IMR-90 (cell line): ENCODE measurements around the gene UBXN11. TPM values are rescaled to one million over a fixed set of nuclear protein-coding genes. Genes with fewer than 3 reads are reported as not detected.
A peak's percentile ranks its signal among the peaks of the same experiment; 100 is the strongest.

ENCODE experiments used
- ATAC-seq: fragments of 200-7000 bp; cut with Tn5 transposase; 2 replicates; pipeline ENCODE4 v1.9.1; 2020; ENCODE audit warnings: low read depth, mild to moderate bottlenecking, moderate library complexity
- BruUV-seq: library from RNA; stranded (reverse); fragments of 400-500 nt; replicated peaks from 2 replicates; lab custom pipeline; 2021; lab: Mats Ljungman, UMichigan
- CTCF ChIA-PET: fragments of 300-600 bp; formaldehyde crosslinking; extraction: SDS; loops from one replicate; lab custom pipeline; 2021; ENCODE audit warnings: antibody characterized with exemption; lab: Yijun Ruan, JAX
- POLR2A ChIA-PET: fragments of 300-600 bp; sonication (Branson Sonifier 250); formaldehyde crosslinking; loops from one replicate; lab custom pipeline; 2022; ENCODE audit warnings: antibody characterized with exemption; ENCODE audit not compliant: unreplicated experiment; lab: Charles Lee
- DNase-seq: peaks from one replicate; pipeline ENCODE4 v3.0.0; 2013
- H2AFZ ChIP-seq: replicated peaks from 2 replicates; pipeline ENCODE3; 2013; ENCODE audit warnings: low read length, mild to moderate bottlenecking; ENCODE audit not compliant: poor library complexity
- H2AK5ac ChIP-seq: 2 replicates; pipeline ENCODE4 v1.6.1; 2013; ENCODE audit warnings: low read depth, low read length, inconsistent platforms
- H2AK9ac ChIP-seq: replicated peaks from 2 replicates; pipeline ENCODE3; 2013; ENCODE audit warnings: mild to moderate bottlenecking, low read depth, low read length, moderate library complexity; ENCODE audit not compliant: poor library complexity
- H2BK120ac ChIP-seq: 2 replicates; pipeline ENCODE4 v1.6.1; 2013; ENCODE audit warnings: low read depth, low read length, inconsistent platforms
- H2BK15ac ChIP-seq: 3 replicates; pipeline ENCODE4 v1.6.1; 2013; ENCODE audit warnings: low read depth, low read length, inconsistent platforms
- H2BK20ac ChIP-seq: 2 replicates; pipeline ENCODE4 v1.6.1; 2013; ENCODE audit warnings: low read depth, mild to moderate bottlenecking, inconsistent platforms, low read length, moderate library complexity
- H2BK5ac ChIP-seq: 2 replicates; pipeline ENCODE4 v1.6.1; 2013; ENCODE audit warnings: mild to moderate bottlenecking, low read depth, low read length, inconsistent platforms; ENCODE audit not compliant: poor library complexity, severe bottlenecking
- H3K14ac ChIP-seq: replicated peaks from 2 replicates; pipeline ENCODE4 v1.6.1; 2013; ENCODE audit warnings: low read depth, low read length, inconsistent platforms
- H3K18ac ChIP-seq: 2 replicates; pipeline ENCODE4 v1.6.1; 2013; ENCODE audit warnings: low read depth, low read length, control low read depth
- H3K23ac ChIP-seq: 2 replicates; pipeline ENCODE4 v1.6.1; 2013; ENCODE audit warnings: low read depth, low read length, inconsistent platforms
- H3K27ac ChIP-seq: 2 replicates; pipeline ENCODE4 v1.5.1; 2013; ENCODE audit warnings: mild to moderate bottlenecking, control low read depth, low read length; ENCODE audit not compliant: insufficient read depth
- H3K27me3 ChIP-seq: 2 replicates; pipeline ENCODE4 v1.6.1; 2013; ENCODE audit warnings: low read length; ENCODE audit not compliant: control insufficient read depth, insufficient read depth
- H3K36me3 ChIP-seq: 2 replicates; pipeline ENCODE4 v1.6.1; 2013; ENCODE audit warnings: low read length, mixed read lengths; ENCODE audit not compliant: control insufficient read depth, insufficient read depth
- H3K4ac ChIP-seq: 2 replicates; pipeline ENCODE4 v1.6.1; 2013; ENCODE audit warnings: low read depth, low read length, inconsistent platforms
- H3K4me1 ChIP-seq: 2 replicates; pipeline ENCODE4 v1.6.1; 2013; ENCODE audit warnings: low read length, mixed read lengths; ENCODE audit not compliant: control insufficient read depth, insufficient read depth
- H3K4me2 ChIP-seq: 2 replicates; pipeline ENCODE4 v1.6.1; 2013; ENCODE audit warnings: low read depth, mild to moderate bottlenecking, control low read depth, low read length, moderate library complexity
- H3K4me3 ChIP-seq: 2 replicates; pipeline ENCODE4 v1.5.1; 2013; ENCODE audit warnings: low read depth, mild to moderate bottlenecking, control low read depth, low read length, moderate library complexity; ENCODE audit not compliant: insufficient read depth
- H3K56ac ChIP-seq: 2 replicates; pipeline ENCODE4 v1.6.1; 2013; ENCODE audit warnings: low read length, inconsistent platforms; ENCODE audit not compliant: insufficient read depth; ENCODE audit errors: extremely low read depth
- H3K79me1 ChIP-seq, 2 experiments: 2 replicates each; pipeline ENCODE4 v1.6.1; 2013; ENCODE audit warnings: low read length in 2 of 2, inconsistent platforms in 1 of 2, low read depth in 1 of 2
- H3K9ac ChIP-seq: 2 replicates; pipeline ENCODE4 v1.6.1; 2013; ENCODE audit warnings: low read depth, low read length, control low read depth
- H3K9me1 ChIP-seq: 2 replicates; pipeline ENCODE4 v1.6.1; 2013; ENCODE audit warnings: low read length, inconsistent platforms; ENCODE audit not compliant: insufficient read depth
- H3K9me3 ChIP-seq: 2 replicates; pipeline ENCODE4 v1.6.1; 2013; ENCODE audit warnings: low read length; ENCODE audit not compliant: control insufficient read depth, insufficient read depth
- H4K20me1 ChIP-seq: 2 replicates; pipeline ENCODE4 v1.6.1; 2013; ENCODE audit warnings: low read length, inconsistent platforms; ENCODE audit not compliant: insufficient read depth
- H4K5ac ChIP-seq: 2 replicates; pipeline ENCODE4 v1.6.1; 2013; ENCODE audit warnings: mild to moderate bottlenecking, low read depth, low read length, control low read depth
- H4K8ac ChIP-seq, 2 experiments: 2 replicates each; pipeline ENCODE4 v1.6.1; 2013; ENCODE audit warnings: low read depth in 2 of 2, low read length in 2 of 2, control low read depth in 1 of 2, inconsistent platforms in 1 of 2
- H4K91ac ChIP-seq: 2 replicates; pipeline ENCODE4 v1.6.1; 2013; ENCODE audit warnings: low read depth, low read length, inconsistent platforms; ENCODE audit not compliant: insufficient read depth
- MXI1 ChIP-seq: IDR thresholded peaks from 2 replicates; pipeline ENCODE4 v1.6.1; 2012; ENCODE audit warnings: low read depth, mild to moderate bottlenecking, low read length, moderate library complexity, borderline replicate concordance
- POLR2A ChIP-seq: IDR thresholded peaks from 2 replicates; pipeline ENCODE4 v1.6.1; 2012; ENCODE audit warnings: mild to moderate bottlenecking, low read depth, low read length
- RFX5 ChIP-seq: IDR thresholded peaks from 2 replicates; pipeline ENCODE4 v1.8.0; 2012; ENCODE audit warnings: low read depth, mild to moderate bottlenecking, low read length, moderate library complexity
- WGBS, 2 experiments: methylation state at CpG; one replicate each; pipeline versions ENCODE4 v1.1.5 to v1.1.7; 2013; ENCODE audit warnings: missing lambda C conversion rate in 2 of 2; ENCODE audit not compliant: insufficient read length in 1 of 2; ENCODE audit errors: extremely low coverage in 2 of 2; 5-methylcytosine and 5-hydroxymethylcytosine counted together
- dilution Hi-C: fragments of 300-500 bp; cut with HindIII; formaldehyde crosslinking; loops from one replicate; pipeline ENCODE4 v1.14.3; 2018; ENCODE audit warnings: low sequenced_read_pairs; ENCODE audit not compliant: unreplicated experiment
- in situ Hi-C: fragments of 300-500 bp; cut with MboI; formaldehyde crosslinking; loops from 3 replicates; pipeline ENCODE4 v1.14.3; 2019; ENCODE audit warnings: low sequenced_read_pairs, inconsistent platforms, mixed read lengths
- intact Hi-C: fragments of 100-400 bp; cut with micrococcal nuclease; formaldehyde crosslinking; loops from 2 replicates; pipeline ENCODE4 v1.10.0; 2022
- polyA plus RNA-seq, 3 experiments: library from polyadenylated mRNA; depleted of rRNA; stranded (reverse); fragments of >200 nt; gene quantifications; 2 replicates each; pipeline ENCODE4 v1.2.3, GENCODE V29; 2012; ENCODE audit warnings: low replicate concordance in 1 of 3
- total RNA-seq: library from RNA; depleted of rRNA; stranded (reverse); fragments of >200 nt; gene quantifications from 2 replicates; pipeline ENCODE4 v1.2.3, GENCODE V29; 2012
- TF ChIP-seq, protein P1 (sequence below): fragments of 150-350 bp; IDR thresholded peaks from 2 replicates; pipeline ENCODE4 v1.6.1; 2017; ENCODE audit warnings: mild to moderate bottlenecking, antibody characterized with exemption, low read length, low read depth

Gene UBXN11
- total and polyA plus RNA-seq, 2 of the 4 experiments (the other 2 are of a cell fraction) = 5.2 to 17.0 TPM

DNA sequence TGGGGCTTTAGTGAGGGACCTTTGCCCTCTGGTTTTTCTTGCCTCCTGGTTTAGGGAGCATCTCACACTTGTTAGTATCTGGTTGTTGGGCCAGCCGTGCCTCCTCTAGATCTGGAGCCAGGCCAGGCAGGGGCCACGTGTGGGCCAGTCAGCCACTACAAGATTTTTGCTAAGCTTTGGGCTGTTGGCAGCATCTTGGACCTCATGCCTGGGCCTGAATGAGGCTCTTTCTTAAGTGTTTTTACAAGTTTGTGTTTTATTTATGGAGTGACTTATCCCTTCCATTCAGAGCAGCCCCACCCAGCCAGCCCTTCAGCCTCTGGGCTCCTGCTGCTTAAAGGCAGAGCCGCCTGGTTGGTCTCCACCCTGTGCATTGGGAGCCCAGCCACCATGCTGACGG, 28.1 kb downstream of the UBXN11 start:
- intact Hi-C loops (loop anchor here (5.0 kb wide), 1 partner anchor 241 kb away; no protein-coding TSS in a partner anchor), in situ Hi-C loops (no loop called here), dilution Hi-C loops (no loop called here)
- Histone ChIP-seq H3K14ac (peak overlapping the region; percentile 69; the same call in 1 of the 2 replicates), H2AK5ac (peak overlapping the region; percentile 86), H3K36me3 (peaks cover 23% of the 10 kb centered on the region), H2BK15ac (peak overlapping the region; percentile 18; the same call in 1 of the 3 replicates), H4K8ac (peak overlapping the region in 1 of 2 experiments; percentile 55; a peak in 3 of 4 replicates), H2BK20ac (peak overlapping the region; percentile 57; the same call in 1 of the 2 replicates), H4K91ac (peak overlapping the region; percentile 21; the same call in 1 of the 2 replicates), H3K27me3 (no peaks in the 10 kb centered on the region), H3K9me1 (peaks cover 37% of the 10 kb centered on the region), H3K9ac (no peak overlapping the region), H3K56ac (0 out of 2 replicates have a peak overlapping the region, but pooled peaks have one; percentile 18), H2AFZ (no peak overlapping the region), H3K4me2 (no peak overlapping the region), H2BK5ac (peak overlapping the region; percentile 92), H4K5ac (peak overlapping the region; percentile 10; the same call in 1 of the 2 replicates), H3K79me1 (peaks cover 19 to 58% of the 10 kb centered on the region in 2 experiments; a peak in 3 of 4 replicates), H2AK9ac (peak overlapping the region; percentile 47), H3K18ac (no peak overlapping the region), H3K4me1 (peaks cover 51% of the 10 kb centered on the region), H3K27ac (peak overlapping the region; percentile 72; the same call in 1 of the 2 replicates), H3K4ac (peak overlapping the region; percentile 99), H3K23ac (peak overlapping the region; percentile 55; the same call in 1 of the 2 replicates), H4K20me1 (peaks cover 46% of the 10 kb centered on the region), H3K9me3 (no peaks in the 10 kb centered on the region), H3K4me3 (no peak overlapping the region), H2BK120ac (peak overlapping the region; percentile 68)
- 0% methylated on average over 2 of the region's 4 CpGs; no CpG with 5 or more reads in 1 of the 2 experiments for WGBS, 2 experiments
- ChIA-PET POLR2A (no interaction called here), CTCF (interaction anchor here (0.5 to 1.5 kb wide), 2 partner anchors 37 to 39 kb away, joined by 3 to 5 read pairs; partner anchors contain the start of gene CD52)
- TF ChIP-seq MXI1 (peak; percentile 51; the same call in 1 of the 2 replicates), RFX5 (no peak), POLR2A (no peak)
- TF ChIP-seq, protein P1, sequence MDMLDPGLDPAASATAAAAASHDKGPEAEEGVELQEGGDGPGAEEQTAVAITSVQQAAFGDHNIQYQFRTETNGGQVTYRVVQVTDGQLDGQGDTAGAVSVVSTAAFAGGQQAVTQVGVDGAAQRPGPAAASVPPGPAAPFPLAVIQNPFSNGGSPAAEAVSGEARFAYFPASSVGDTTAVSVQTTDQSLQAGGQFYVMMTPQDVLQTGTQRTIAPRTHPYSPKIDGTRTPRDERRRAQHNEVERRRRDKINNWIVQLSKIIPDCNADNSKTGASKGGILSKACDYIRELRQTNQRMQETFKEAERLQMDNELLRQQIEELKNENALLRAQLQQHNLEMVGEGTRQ = peak; percentile 90
- ATAC-seq (peak; percentile 13), DNase-seq (peak; percentile 77)
- BruUV-seq = no TSS peak
